ENCODE measurements around the gene GJB4. TPM values are rescaled to one million over a fixed set of nuclear protein-coding genes. Genes with fewer than 3 reads are reported as not detected.

GJB4 gene
- total and polyA plus RNA-seq, 2 donors (not counting 1 experiment from before 2014, with no cell fraction given) = not detected

DNA sequence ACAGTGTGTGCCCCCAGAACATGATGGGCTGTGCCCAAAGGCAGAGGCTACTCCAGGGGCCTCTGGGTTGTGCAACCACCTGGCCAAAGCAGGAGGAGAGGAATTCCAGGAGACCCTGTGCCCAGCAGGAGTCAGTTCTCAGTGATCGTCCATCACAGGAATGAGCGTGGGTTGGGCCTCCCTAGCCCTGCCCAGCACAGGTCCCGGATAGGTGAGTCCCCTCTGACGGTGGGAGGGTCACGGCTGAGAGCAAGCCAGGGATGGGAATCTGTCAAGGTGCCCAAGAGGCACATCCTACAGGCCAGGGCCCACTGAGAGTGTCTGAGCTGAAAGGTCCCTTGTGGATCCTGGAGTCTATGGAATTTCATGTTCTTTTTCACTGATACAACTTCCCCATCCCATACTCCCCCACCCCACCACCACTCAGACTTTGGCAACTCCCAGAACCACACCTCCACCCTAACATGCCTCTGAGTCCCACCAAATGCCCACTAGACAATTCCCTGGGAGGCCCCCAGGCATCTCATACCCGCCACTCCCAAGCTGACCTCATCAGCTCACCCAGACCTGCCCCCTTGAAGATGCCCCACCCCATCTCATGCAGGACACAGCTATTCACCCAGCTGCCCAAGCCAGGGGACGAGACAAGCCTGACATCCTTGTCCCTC lies 3.1 kb downstream of the GJB4 start:
- Histone ChIP-seq H3K27me3 (replicated peaks in 1 of 4; ENCODE audit: control extremely low read depth in 1 of 4, control insufficient read depth in 3 of 4, insufficient read depth in 4 of 4, low read length in 3 of 4) (peaks cover 0 to 6% (median 1%) of the 10 kb centered on the region in 4 experiments), H3K9me3 (ENCODE audit: control extremely low read depth in 1 of 3, control insufficient read depth in 2 of 3, insufficient read depth in 1 of 3, low read length in 2 of 3) (no peaks in the 10 kb centered on the region), H3K4me1 (ENCODE audit: control insufficient read depth in 2 of 2, insufficient read depth in 2 of 2, low read length in 2 of 2) (no peaks in the 10 kb centered on the region), H3K4me3 (ENCODE audit: control extremely low read depth in 1 of 5, extremely low read depth in 1 of 5, insufficient read depth in 1 of 5, low read depth in 2 of 5, low read length in 4 of 5) (no peak overlapping the region), H3K36me3 (replicated peaks in 1 of 2; ENCODE audit: control extremely low read depth in 1 of 2, control insufficient read depth in 1 of 2, extremely low read depth in 1 of 2, insufficient read depth in 2 of 2, low read length in 1 of 2) (no peaks in the 10 kb centered on the region), H3K79me2 (ENCODE audit: control insufficient read depth, insufficient read depth, low read length) (no peaks in the 10 kb centered on the region), H3K9ac (ENCODE audit: low read length) (no peak overlapping the region), H4K20me1 (ENCODE audit: control insufficient read depth, insufficient read depth, low read length, poor library complexity, severe bottlenecking) (no peaks in the 10 kb centered on the region), H3K27ac (ENCODE audit: low read length in 2 of 2) (no peak overlapping the region), H2AFZ (ENCODE audit: insufficient read depth, low read depth, low read length, poor library complexity, severe bottlenecking) (no peak overlapping the region), H3K4me2 (replicated peaks; ENCODE audit: low read depth, low read length, poor library complexity, severe bottlenecking) (no peak overlapping the region)
- TF ChIP-seq EZH2 (IDR thresholded peaks at IDR 0.05; ENCODE audit: borderline replicate concordance, insufficient read depth, low read depth, low read length, poor library complexity, severe bottlenecking) = no peak
- TF ChIP-seq, protein P1, sequence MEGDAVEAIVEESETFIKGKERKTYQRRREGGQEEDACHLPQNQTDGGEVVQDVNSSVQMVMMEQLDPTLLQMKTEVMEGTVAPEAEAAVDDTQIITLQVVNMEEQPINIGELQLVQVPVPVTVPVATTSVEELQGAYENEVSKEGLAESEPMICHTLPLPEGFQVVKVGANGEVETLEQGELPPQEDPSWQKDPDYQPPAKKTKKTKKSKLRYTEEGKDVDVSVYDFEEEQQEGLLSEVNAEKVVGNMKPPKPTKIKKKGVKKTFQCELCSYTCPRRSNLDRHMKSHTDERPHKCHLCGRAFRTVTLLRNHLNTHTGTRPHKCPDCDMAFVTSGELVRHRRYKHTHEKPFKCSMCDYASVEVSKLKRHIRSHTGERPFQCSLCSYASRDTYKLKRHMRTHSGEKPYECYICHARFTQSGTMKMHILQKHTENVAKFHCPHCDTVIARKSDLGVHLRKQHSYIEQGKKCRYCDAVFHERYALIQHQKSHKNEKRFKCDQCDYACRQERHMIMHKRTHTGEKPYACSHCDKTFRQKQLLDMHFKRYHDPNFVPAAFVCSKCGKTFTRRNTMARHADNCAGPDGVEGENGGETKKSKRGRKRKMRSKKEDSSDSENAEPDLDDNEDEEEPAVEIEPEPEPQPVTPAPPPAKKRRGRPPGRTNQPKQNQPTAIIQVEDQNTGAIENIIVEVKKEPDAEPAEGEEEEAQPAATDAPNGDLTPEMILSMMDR (IDR thresholded peaks at IDR 0.05) = no peak
- no peak for DNase-seq
- Mint-ChIP-seq H3K4me3 (no peak overlapping the region), H3K4me1 (no peaks in the 10 kb centered on the region), H3K27me3 (peaks cover 17% of the 10 kb centered on the region), H3K27ac (no peak overlapping the region), H3K9me3 (ENCODE audit: insufficient read depth) (no peaks in the 10 kb centered on the region)
- intact Hi-C loops (cut with micrococcal nuclease) = no loop called here
- 83% methylated on average over 7 of the region's 7 CpGs for WGBS (ENCODE audit: insufficient coverage)
- ChIA-PET CTCF (no interaction called here), POLR2A (no interaction called here)
- no peak for ATAC-seq (ENCODE audit: low read depth)

DNA sequence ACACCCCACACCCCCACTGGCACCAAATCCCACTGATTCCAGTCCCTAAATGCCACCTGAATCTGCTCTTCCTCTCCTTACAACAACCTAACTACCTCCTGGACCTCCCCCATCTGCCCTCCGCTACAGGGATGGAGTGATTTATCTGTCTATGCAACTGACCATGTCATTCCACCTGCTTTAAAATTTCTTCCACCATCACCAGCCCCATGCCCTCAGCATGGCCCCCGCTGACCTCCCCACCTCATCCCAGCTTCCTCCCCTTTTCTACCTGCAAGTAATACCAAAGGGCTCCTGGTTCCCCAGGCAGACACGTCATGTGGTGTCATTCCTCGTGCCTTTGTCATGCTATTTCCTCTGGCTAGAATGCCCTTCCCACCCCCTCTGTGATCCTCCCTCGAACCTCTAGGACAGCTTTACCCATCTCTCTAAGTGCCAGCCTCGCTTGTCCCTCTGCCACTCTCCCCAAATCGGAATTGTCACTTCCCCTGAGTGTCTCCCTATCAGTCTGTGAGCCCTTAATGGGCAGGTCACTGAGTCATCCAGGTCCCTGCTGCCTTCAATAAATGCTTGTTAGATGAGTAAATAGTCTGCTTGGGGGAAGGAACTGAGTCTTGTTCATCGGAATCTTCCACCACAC lies 3.7 kb downstream of the GJB4 start:
- no peak overlapping the region for H3K4me2 ChIP-seq (replicated peaks; ENCODE audit: low read depth, low read length, poor library complexity, severe bottlenecking)

More for the DNA sequence above, 3.7 kb downstream of the GJB4 start:
- H3K27ac ChIP-seq (ENCODE audit: low read length in 2 of 2) = no peak overlapping the region
- CTCF ChIA-PET = no interaction called here
- 52% methylated on average over 6 of the region's 8 CpGs for WGBS (ENCODE audit: insufficient coverage)
- H3K27ac Mint-ChIP-seq = no peak overlapping the region
- ATAC-seq (ENCODE audit: low read depth) (no peak), DNase-seq (no peak)
- H3K4me1 Mint-ChIP-seq = no peaks in the 10 kb centered on the region
- H2AFZ ChIP-seq (ENCODE audit: insufficient read depth, low read depth, low read length, poor library complexity, severe bottlenecking) = no peak overlapping the region
- H4K20me1 ChIP-seq (ENCODE audit: control insufficient read depth, insufficient read depth, low read length, poor library complexity, severe bottlenecking) = no peaks in the 10 kb centered on the region
- intact Hi-C loops (cut with micrococcal nuclease) = no loop called here
- no peak overlapping the region for H3K9ac ChIP-seq (ENCODE audit: low read length)
- H3K9me3 Mint-ChIP-seq (ENCODE audit: insufficient read depth) = no peaks in the 10 kb centered on the region
- H3K79me2 ChIP-seq (ENCODE audit: control insufficient read depth, insufficient read depth, low read length) = no peaks in the 10 kb centered on the region
- POLR2A ChIA-PET = no interaction called here
- no peak overlapping the region for H3K4me3 Mint-ChIP-seq
- H3K27me3 Mint-ChIP-seq = peaks cover 13% of the 10 kb centered on the region
- H3K9me3 ChIP-seq (ENCODE audit: control extremely low read depth in 1 of 3, control insufficient read depth in 2 of 3, insufficient read depth in 1 of 3, low read length in 2 of 3) = no peaks in the 10 kb centered on the region
- H3K27me3 ChIP-seq (replicated peaks in 1 of 4; ENCODE audit: control extremely low read depth in 1 of 4, control insufficient read depth in 3 of 4, insufficient read depth in 4 of 4, low read length in 3 of 4) = peaks cover 0 to 6% (median 2%) of the 10 kb centered on the region in 4 experiments
- no peaks in the 10 kb centered on the region for H3K4me1 ChIP-seq (ENCODE audit: control insufficient read depth in 2 of 2, insufficient read depth in 2 of 2, low read length in 2 of 2)
- TF ChIP-seq EZH2 (IDR thresholded peaks at IDR 0.05; ENCODE audit: borderline replicate concordance, insufficient read depth, low read depth, low read length, poor library complexity, severe bottlenecking) = no peak
- TF ChIP-seq, protein P1 (IDR thresholded peaks at IDR 0.05) = no peak
- no peaks in the 10 kb centered on the region for H3K36me3 ChIP-seq (replicated peaks in 1 of 2; ENCODE audit: control extremely low read depth in 1 of 2, control insufficient read depth in 1 of 2, extremely low read depth in 1 of 2, insufficient read depth in 2 of 2, low read length in 1 of 2)
- no peak overlapping the region for H3K4me3 ChIP-seq (ENCODE audit: control extremely low read depth in 1 of 5, extremely low read depth in 1 of 5, insufficient read depth in 1 of 5, low read depth in 2 of 5, low read length in 4 of 5)

Measured in B cell (primary cell).